RPMI8226 (cell line): ENCODE measurements around the gene MAP2K1.
A peak's percentile ranks its signal among the peaks of the same experiment; 100 is the strongest.
"Not testable (repeated sequence)": the region's sequence is repeated elsewhere in the genome, so short reads cannot be mapped to it uniquely, and the experiment has no call there.

Experiments
- DNase-seq: peaks from one replicate; pipeline ENCODE4 v3.0.0-alpha.2; 2015

Gene MAP2K1

DNA sequence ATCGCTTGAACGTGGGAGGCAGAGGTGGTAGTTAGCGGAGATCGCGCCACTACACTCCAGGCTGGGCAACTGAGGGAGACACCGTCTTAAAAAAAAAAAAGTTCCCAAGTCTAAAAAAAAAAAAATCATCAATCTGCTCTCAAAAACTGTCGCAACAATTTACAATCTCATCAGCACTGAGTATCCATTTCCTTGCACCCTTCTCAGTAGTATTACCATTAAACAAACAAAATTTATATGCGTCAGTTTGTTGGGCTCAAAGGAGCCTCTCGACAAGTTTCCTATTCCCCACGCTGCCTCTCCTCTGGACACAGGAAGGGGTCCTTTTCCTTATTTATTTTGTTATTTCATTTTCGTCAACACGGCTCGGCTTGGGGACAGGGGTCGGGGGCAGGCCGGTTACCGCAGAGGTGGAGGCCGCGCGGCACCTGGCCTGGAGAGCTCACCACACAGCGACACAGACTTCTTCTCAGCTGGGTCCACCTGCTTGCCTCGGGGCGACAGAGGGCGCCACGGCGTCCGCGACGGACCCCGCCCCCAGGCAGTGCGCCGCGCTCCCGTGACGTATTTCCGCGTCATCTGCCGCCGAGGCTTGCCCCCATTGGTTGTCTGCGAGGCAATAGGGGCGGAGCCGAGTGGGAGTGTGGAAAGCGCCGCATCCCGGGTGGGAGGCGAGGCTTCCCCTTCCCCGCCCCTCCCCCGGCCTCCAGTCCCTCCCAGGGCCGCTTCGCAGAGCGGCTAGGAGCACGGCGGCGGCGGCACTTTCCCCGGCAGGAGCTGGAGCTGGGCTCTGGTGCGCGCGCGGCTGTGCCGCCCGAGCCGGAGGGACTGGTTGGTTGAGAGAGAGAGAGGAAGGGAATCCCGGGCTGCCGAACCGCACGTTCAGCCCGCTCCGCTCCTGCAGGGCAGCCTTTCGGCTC lies at the start of gene MAP2K1:
Gene MAP2K1, plus strand, starts transcription at position 709 of the 920 bp plus-strand sequence. CDS start 436 bp downstream, outside the sequence.
- DNase-seq, result peak; percentile 100

DNA sequence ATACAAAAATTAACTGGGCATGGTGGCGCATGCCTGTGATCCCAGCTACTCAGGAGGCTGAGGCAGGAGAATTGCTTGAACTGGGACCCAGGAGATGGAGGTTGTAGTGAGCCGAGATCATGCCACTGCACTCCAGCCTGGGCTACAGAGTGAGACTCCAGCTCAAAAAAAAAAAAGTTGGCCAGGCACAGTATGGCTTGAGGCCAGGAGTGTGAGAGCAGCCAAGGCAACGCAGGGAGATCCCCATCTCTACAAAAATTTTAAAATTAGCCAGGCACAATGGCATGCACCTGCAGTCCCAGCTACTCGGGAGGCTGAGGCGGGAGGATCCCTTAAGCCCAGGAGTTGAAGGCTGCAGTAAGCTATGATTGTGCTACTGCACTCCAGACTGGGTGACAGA lies 38.2 kb upstream of the MAP2K1 start:
- DNase-seq, result not testable (repeated sequence)

DNA sequence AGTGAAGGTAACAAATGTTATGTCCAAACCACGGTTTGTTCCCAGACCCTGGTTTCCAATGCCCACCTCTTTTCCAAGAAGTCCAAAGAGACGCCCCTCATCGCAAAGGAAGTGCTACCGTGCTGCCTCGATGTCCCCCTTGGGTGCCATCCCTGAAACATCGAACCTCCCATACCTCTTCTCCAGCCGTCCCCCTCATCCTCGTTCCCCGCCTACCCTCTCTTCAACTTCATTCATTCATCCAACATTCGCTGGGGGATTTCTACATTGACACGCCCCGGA lies 30.7 kb upstream of the MAP2K1 start:
- no peak for DNase-seq

DNA sequence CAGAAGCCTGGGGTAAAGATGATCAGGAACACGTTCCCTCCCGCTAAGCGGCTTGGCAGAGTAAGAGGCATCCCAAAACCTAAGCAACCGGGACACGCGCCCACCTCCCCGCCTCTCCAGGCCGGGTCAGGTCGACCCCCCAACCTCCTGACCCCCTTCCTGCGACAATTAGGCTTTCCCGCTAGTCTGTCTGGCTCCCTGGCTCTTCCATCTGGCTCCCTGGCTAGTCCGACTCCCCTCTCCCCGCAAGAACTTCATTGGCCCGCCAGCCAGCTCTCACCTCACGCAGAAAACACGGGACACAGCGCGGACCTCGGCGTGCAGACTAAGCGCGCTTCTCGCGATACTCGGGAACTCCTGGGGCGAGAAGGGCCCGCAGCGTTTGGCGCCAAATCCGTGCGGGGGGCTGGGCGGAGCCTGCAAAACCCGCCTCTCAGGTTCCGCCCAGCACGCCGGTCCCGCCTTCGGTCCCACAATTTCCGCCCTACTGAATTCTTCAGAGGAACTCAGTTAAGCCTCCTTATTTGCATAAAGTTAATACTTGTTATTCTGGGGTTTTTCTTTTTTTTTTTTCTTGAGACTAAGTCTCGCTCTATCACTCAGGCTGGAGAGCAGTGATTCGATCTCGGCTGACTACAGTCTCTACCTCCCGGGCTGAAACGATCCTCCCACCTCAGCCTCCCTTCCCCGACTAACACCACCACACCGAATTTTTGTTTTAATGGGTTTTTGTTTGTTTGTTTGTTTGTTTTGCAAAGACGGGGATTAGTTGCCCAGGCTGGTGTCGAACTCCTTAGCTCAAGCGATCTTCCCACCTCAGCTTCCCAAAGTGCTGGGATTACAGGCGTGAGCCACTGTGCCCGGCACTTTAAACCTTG lies 30.1 kb upstream of the MAP2K1 start, which contains the start of gene TIPIN:
Gene TIPIN, minus strand, starts transcription at position 327 of the 878 bp plus-strand sequence. CDS start 3,738 bp downstream, outside the sequence.
- DNase-seq, result peak; percentile 100

DNA sequence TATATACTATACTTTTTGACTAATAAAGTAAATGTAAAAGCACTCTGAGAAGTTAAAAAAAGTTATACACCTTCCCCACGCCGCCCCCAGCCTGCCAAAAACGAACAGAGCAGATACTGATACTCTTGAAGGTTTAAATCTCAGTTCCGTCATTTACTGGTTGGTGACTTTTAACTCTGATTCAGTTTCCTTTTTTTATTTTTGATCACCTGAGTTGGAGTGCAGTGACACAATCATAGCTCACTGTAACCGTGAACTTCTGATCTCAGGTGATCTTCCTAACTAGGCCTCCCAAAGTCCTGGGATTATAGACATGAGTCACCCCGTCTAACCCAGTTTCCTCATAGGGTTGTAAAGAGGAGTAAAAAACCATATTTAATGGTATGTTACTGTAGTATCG lies 27.0 kb upstream of the MAP2K1 start:
- DNase-seq, result no peak

DNA sequence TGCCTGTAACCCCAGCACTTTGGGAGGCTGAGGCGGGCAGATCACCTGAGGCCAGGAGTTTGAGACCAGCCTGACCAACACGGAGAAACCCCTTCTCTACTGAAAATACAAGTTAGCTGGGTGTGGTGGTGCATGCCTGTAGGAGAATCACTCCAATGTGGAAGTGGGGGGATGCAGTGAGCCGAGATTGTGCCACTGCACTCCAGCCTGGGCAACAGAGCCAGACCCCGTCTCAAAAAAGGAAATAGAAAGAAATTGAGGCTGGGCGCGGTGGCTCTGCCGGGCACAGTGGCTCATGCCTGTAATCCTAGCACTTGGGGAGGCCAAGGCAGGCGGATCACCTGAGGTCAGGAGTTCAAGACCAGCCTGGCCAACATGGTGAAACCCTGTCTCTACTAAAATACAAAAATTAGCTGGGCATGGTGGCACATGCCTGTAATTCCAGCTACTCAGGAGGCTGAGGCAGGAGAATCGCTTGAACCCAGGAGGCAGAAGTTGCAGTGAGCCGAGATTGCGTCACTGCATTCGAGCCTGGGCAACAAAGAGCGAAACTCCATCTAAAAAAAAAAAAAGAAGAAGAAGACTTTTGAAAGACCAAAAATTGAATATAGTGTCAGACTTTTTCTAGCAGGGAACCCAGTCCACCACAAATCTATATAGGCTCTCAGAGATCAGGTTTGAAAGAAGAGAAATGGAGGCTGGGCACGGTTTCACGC lies 24.8 kb upstream of the MAP2K1 start:
- DNase-seq, result not testable (repeated sequence)

DNA sequence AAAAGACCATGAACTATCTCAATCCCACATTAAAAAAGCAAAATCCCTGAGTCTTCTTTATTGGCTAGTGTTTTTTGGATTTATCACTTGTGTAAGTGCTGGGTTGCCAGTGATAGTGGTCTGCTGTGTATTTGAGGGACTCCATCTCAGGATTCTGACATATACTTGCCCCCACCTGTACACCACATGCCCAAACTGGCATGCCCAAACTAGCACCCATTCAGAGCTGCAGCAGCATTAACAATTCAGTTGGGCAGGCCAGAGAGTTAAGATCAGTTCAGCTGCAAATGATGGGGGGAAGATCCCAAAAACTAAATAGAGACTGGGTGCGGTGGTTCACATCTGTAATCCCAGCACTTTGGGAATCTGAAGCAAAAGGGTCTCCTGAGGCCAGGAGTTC lies 23.9 kb upstream of the MAP2K1 start:
- DNase-seq, result no peak

DNA sequence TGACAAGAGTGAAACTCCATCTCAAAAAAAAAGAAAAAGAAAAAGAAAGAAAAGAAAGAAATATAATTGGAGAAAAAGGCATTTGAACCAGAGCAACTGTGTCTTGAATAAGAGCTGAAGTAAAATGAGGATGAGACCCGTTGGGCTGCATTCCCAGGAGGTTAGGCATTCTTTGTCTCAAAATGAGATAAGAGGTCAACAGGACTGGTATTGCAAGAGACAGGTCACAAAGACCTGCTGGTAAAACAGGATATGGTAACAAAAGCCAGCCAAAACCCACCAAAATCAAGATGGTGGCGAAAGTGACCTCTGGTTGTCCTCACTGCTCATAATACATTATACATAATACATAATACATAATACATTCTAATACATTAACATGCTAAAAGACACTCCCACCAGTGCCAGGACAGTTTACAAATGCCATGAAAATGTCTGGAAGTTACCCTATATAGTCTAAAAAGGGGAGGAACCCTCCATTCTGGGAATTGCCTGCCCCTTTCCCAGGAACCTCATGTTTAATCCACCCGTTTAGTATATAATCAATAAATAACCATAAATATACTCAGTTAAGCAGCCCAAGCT lies 21.7 kb upstream of the MAP2K1 start:
- no peak for DNase-seq

DNA sequence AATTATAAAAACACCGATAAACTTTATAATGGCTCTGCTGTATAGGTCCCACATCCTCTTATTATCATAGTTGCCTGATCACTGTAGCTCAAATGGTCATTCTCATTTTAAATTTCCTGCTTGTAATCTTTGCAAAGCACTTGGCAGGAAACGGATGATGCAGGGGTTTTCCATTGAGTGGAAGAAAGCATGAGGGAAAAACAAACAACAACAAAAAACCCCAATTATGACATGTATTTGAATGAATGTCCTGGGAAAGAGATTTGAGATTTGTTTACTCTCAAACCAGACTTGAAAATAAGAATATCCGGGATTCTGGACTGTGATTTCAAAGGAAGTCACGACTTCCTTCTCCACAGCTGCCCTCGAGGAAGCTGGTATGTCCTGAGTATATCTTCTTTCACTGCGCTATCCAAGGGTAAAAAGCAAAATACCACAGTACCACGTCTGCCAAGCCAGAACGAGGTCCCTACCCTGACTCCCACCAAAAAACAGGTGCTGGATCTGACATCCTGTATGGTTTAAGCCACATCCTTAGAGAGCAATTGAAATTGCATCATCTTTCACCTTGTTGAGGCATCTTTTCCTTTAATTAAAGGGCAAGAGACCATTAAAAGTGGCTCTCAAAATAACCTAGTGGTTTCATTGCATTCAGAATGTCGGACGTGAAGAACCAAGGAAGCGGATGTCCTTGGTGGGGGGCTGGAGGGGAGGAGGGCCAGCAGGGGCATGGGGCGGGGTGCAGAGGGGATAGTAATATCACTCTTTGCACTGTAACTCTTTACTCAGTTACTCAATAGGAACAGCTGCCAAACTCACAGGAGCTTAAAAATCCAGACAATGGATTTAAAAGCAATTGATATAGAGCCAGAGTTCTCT lies 16.7 kb upstream of the MAP2K1 start:
- DNase-seq, result no peak

DNA sequence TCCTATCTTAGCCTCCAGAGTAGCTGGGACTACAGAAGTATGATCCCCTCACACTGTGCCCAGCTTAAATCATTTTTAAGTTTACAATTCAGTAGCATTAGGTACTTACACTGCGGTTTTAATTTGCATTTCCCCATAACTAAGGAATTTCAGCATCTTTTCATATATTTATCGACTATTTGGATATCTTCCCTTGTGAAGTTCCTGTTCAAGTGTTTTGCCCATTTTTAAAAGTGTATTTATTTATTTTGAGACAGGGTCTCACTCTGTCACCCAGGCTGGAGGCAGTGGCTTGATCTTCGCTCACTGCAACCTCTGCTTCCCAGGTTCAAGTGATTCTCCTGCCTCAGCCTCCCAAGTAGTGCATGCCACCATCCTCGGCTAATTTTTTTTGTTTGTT lies 12.5 kb upstream of the MAP2K1 start:
- no peak for DNase-seq

DNA sequence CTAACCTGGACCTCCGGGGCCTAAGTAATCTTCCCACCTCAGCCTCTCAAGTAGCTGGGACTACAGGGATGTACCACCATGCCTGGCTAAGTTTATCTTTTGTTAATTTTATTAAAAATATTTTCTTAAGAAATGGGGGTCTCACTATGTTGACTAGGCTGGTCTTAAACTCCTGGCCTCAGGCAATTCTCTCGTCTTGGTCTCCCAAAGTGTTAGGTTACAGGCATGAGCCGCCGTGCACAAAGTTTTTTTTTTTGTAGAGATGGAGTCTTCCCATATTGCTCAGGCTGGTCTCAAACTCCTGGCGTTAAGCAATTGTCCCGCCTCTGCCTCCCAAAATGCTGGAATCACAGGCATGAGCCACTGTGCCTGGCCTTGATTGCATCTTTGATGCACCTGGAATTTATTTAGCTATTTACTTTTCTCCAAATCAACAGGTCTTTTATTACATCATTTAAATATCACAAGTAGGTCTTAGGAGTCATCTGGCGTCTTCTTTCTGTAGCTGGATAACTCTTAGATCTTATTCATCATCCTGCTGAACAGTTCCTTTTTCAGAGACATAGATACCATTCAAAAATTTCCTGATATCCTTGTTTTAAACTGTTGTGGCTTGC lies 7.8 kb upstream of the MAP2K1 start:
- DNase-seq, result no peak

DNA sequence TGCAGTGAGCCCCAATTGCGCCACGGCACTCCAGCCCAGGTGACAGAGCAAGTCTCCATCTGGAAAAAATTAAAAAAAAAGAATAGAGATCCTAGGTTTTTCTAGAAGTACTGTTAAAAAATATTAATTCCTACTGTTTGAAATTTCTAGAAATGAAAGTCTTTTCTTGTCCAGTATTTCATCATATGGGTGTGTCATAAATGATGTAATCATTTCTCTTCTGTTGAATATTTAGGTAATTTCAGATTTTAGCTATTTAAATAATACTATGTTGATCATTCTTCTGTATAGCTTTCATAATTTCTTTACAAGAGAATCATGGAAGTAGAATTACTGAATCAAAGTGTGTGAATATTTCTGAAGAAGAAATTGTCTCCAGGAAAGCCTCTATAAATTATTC lies 5.3 kb upstream of the MAP2K1 start:
- not testable (repeated sequence) for DNase-seq

DNA sequence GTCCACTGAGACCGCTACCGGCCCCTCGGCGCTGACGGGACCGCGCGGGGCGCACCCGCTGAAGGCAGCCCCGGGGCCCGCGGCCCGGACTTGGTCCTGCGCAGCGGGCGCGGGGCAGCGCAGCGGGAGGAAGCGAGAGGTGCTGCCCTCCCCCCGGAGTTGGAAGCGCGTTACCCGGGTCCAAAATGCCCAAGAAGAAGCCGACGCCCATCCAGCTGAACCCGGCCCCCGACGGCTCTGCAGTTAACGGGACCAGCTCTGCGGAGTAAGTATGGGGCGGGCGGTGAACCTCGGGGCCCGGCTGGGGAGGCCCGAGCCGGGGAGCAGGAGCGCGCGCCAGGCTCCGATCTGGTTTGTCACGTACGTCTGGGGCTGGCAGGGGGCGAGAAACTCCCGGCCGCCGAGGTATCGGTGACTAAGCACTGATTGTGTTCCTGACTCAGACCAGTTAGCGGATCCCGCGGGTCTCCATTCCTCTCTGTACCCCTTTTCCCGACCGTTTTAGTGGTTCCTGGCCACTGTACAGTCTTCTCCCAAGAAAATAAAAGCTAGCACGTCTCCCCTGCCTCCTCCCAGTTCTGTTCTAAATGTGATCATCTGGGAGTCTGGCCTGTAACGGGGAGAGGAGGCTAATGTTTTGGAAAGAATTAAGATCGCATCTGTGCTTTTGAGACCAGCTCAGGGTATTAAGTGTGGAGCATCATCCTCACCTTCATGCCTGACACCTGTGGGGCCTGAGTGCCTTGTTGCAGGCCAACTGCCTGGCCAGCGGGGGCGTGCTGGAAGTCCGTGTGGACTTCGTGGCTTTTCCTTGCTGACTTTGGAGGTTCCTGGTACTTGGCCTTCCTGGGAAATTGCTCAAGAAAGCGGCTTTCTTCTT lies 691 bp downstream of the MAP2K1 start:
- DNase-seq, result peak; percentile 80

DNA sequence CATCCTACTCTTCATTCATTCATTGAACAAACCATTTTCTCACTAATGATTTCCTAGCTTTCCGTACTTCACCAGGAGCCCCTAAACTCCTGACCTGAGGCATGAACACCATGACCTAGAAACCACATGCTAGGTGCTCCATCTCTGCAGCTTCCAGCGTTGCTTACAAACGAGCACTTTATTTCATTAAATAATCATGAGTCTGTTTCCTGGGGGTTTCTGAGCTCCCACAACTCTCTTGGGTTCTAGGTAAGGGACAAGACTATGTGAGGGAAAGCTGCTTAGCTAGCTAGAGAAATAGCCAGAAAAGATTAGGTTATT lies 1.3 kb downstream of the MAP2K1 start:
- DNase-seq, result peak; percentile 33

DNA sequence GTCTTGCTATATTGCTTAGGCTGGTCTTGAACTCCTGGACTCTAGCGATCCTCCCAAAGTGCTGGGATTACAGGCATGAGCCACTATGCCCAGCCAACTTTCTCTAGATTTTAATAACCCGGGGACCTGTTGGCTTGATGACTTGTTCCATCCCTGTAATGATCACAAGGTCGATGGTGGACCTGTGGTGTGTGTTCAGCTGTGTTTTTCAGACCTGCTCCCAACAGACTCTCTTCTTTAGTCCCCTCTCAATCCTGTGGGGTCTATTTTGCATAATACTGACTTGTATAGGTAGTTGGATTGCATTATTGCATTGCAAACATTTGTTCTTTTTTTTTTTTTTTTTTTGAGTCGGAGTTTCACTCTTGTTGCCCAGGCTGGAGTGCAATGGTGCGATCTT lies 1.9 kb downstream of the MAP2K1 start:
- no peak for DNase-seq

DNA sequence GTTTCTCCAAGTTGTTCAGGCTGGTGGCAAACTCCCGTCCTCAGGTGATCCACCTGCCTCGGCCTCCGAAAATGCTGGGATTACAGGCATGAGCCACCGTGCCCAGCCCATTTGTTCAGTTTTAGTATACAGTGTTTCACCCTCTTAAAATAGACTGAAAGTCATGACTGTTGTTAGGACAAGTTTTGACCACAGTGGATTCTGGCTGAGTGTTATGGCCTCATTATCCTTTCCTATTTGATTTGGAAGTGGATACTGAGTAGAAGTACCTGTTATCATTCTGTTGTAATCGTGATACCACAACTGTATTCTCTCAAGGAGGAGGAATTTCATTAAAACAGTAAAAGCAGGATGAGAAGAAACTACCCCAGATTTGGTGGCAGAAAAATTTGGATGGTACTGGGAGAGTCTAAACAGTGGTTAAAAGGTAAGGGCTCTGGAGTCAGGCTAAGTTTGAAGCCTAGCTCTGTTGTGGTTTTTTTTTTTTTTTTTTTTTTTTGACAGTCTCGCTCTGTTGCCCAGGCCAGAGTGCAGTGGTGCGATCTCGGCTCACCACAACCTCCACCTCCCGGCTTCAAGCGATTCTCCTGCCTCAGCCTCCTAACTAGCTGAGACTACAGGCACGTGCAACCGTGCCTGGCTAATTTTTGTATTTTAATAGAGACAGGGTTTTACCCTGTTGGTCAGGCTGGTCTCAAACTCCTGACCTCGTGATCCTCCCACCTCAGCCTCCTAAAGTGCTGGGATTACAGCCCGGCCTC lies 2.6 kb downstream of the MAP2K1 start:
- DNase-seq, result no peak

DNA sequence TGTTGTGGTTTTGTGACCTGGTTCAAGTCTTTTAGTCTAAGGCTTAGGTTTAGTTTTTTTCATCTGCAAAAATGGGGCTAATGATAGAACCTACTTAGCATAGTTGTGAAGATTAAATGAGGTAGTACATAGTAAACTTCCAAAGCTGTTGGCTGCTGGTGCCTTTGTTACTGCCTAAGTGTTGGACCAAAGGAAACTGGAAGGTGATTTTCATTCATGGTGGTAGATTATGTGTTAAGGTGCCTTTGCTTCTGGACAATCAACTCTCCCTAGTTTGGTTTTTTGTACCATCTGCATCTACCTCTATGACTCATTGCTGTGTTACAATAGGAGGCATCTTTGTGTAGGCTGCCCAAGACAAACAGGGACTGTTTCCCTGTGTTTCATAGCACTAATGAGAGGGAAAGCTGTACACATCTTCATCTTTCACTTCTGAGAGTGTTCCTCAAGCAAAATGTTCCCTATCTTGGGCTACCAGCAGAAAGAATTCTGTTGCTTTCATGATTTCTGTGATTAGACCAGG lies 3.2 kb downstream of the MAP2K1 start:
- no peak for DNase-seq

DNA sequence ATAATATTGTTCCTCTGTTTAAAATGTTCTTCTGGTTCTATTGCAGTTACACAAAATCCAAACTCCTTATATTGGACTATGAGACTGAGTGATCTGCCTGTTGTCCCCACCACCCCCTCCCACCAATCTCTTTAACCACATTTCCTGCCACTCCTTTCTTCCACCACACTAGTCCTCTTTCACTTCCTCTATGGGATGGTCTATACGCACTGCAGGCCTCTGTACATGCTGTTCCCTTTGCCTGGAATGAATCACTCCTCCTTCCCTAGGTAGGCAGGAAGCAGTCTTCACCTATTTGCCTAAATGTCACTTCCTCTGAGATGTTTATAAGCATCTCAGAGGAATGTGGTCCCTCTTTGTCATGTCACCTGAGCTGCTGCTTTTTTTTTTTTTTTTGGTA lies 4.0 kb downstream of the MAP2K1 start:
- DNase-seq, result peak; percentile 70

DNA sequence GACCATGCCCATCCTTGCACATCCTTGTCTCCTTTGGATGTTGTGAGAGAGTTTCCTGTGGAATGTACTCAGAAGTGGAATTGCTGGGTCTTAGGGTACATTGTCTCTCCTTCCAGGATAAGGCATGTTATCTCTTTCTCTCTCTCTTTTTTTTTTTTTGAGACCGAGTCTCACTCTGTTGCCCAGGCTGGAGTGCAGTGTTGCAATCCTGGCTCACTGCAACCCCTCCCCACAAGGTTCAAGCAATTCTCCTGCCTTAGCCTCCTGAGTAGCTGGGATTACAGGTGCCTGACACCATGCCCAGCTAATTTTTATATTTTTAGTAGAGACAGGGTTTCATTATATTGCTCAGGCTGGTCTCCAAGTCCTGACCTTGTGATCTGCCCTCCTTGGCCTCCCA lies 6.3 kb downstream of the MAP2K1 start:
- DNase-seq, result not testable (repeated sequence)
